Ovary (tissue), 3 donors: ENCODE measurements around the gene PLEK.

Experiments
- EP300 ChIP-seq: sonication (generic); formaldehyde crosslinking; IDR thresholded peaks from one replicate; pipeline ENCODE4 v1.6.1; 2017; ENCODE audit warnings: antibody characterized with exemption
- POLR2A ChIP-seq: fragments of 450-650 bp; IDR thresholded peaks from one replicate; pipeline ENCODE4 v1.6.1; 2017; ENCODE audit warnings: antibody characterized with exemption, mild to moderate bottlenecking, moderate library complexity
- TF ChIP-seq, protein P1 (sequence below), 3 donors: fragments of 450-650 bp in 2 of 3; fragments of 200-600 bp in 1 of 3; IDR thresholded peaks; one replicate each; pipeline versions ENCODE4 v1.5.1 to v1.8.0; 2016 to 2022; ENCODE audit warnings: antibody characterized with exemption in 3 of 3, mild to moderate bottlenecking in 1 of 3
- donor health status: DM: no; HTN: no; CAD: no.

DNA sequence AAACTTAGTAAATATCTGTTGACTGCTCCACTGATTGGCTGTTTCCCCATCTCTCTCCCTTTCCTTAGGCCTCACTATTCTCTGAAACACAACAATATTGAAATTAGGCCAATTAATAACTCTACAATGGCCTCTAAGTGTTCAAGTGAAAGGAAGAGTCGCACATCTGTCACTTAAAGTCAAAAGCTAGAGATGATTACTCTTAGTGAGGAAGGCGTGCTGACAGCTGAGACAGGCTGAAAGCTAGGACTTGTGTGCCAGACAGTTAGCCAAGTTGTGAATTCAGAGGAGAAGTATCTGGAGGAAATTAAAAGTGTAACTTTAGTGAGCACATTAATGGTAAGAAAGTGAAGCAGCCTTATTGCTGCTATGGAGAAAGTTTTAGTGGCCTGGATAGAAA lies 48.4 kb downstream of the PLEK start:
- TF ChIP-seq POLR2A (no peak), EP300 (no peak)
- TF ChIP-seq, protein P1, sequence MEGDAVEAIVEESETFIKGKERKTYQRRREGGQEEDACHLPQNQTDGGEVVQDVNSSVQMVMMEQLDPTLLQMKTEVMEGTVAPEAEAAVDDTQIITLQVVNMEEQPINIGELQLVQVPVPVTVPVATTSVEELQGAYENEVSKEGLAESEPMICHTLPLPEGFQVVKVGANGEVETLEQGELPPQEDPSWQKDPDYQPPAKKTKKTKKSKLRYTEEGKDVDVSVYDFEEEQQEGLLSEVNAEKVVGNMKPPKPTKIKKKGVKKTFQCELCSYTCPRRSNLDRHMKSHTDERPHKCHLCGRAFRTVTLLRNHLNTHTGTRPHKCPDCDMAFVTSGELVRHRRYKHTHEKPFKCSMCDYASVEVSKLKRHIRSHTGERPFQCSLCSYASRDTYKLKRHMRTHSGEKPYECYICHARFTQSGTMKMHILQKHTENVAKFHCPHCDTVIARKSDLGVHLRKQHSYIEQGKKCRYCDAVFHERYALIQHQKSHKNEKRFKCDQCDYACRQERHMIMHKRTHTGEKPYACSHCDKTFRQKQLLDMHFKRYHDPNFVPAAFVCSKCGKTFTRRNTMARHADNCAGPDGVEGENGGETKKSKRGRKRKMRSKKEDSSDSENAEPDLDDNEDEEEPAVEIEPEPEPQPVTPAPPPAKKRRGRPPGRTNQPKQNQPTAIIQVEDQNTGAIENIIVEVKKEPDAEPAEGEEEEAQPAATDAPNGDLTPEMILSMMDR (IDR thresholded peaks at IDR 0.05): no peak
